T47D (cell line): ENCODE data around the gene STXBP5.
A peak's percentile ranks its signal among the peaks of the same experiment; 100 is the strongest.

ENCODE experiments used
- DNase-seq, 2 experiments: peaks; one replicate each; pipeline versions ENCODE4 v3.0.0 to v3.0.0-alpha.2; 2011 to 2012; ENCODE audit warnings: low read depth in 1 of 2, low spot score in 1 of 2
- JUND ChIP-seq: IDR thresholded peaks from 2 replicates; pipeline ENCODE4 v1.6.1; 2012; ENCODE audit warnings: low read depth
- in situ Hi-C: cut with HindIII; loops from 2 replicates; pipeline ENCODE4 v1.10.0; 2016; ENCODE audit warnings: low sequenced_read_pairs, low pct_unique_long_range_greater_than_20kb

Gene STXBP5

GRCh38 chr6:147166992-147167391, 37.2 kb upstream of the STXBP5 start:
- in situ Hi-C loops: no loop called here
- no peak for TF ChIP-seq JUND
- DNase-seq: no peak

- TF ChIP-seq JUND: no peak
- no peak for DNase-seq
- in situ Hi-C loops: no loop called here
Measured at GRCh38 chr6:147167576-147168461, 36.4 kb upstream of the STXBP5 start.

GRCh38 chr6:147169529-147169928, 34.7 kb upstream of the STXBP5 start:
- DNase-seq: no peak
- in situ Hi-C loops: no loop called here
- TF ChIP-seq JUND: no peak

- in situ Hi-C loops: no loop called here
- DNase-seq: no peak
- no peak for TF ChIP-seq JUND
Measured at GRCh38 chr6:147170269-147170668, 33.9 kb upstream of the STXBP5 start.

GRCh38 chr6:147173140-147173539, 31.1 kb upstream of the STXBP5 start:
- TF ChIP-seq JUND: no peak
- in situ Hi-C loops: no loop called here
- no peak for DNase-seq

- in situ Hi-C loops: no loop called here
- no peak for TF ChIP-seq JUND
- no peak for DNase-seq
Measured at GRCh38 chr6:147173675-147174308, 30.4 kb upstream of the STXBP5 start.

- in situ Hi-C loops: no loop called here
- DNase-seq: no peak
Measured at GRCh38 chr6:147176795-147177194, 27.4 kb upstream of the STXBP5 start.

GRCh38 chr6:147177286-147177685, 26.9 kb upstream of the STXBP5 start:
- no peak for TF ChIP-seq JUND
- DNase-seq: no peak
- in situ Hi-C loops: no loop called here

More at GRCh38 chr6:147176795-147177194, 27.4 kb upstream of the STXBP5 start:
- no peak for TF ChIP-seq JUND

- in situ Hi-C loops: no loop called here
- TF ChIP-seq JUND: no peak
- no peak for DNase-seq
Measured at GRCh38 chr6:147178355-147178754, 25.9 kb upstream of the STXBP5 start.

- TF ChIP-seq JUND: no peak
- in situ Hi-C loops: no loop called here
- peak in 1 of 2 experiments; percentile 22 for DNase-seq
Measured at GRCh38 chr6:147179809-147180208, 24.4 kb upstream of the STXBP5 start.

- no peak for TF ChIP-seq JUND
- in situ Hi-C loops: no loop called here
- DNase-seq: no peak
Measured at GRCh38 chr6:147180926-147181325, 23.3 kb upstream of the STXBP5 start.

GRCh38 chr6:147184379-147184778, 19.8 kb upstream of the STXBP5 start:
- DNase-seq: no peak
- no peak for TF ChIP-seq JUND
- in situ Hi-C loops: no loop called here

- no peak for DNase-seq
- in situ Hi-C loops: no loop called here
- TF ChIP-seq JUND: no peak
Measured at GRCh38 chr6:147185216-147185615, 19.0 kb upstream of the STXBP5 start.
